Endothelial cell of umbilical vein (primary cell): Measurements from ENCODE around the gene TGFBI. TPM values are rescaled to one million over a fixed set of nuclear protein-coding genes. Genes with fewer than 3 reads are reported as not detected.

ENCODE experiments used
- BruUV-seq: library from RNA; stranded (reverse); fragments of 400-500 nt; replicated peaks from 2 replicates; lab custom pipeline; 2021; lab: Mats Ljungman, UMichigan
- CTCF ChIA-PET: fragments of 300-600, 350-600 bp; sonication (Branson Sonifier 250); formaldehyde crosslinking; loops from one replicate; lab custom pipeline; 2021; ENCODE audit warnings: antibody characterized with exemption, inconsistent platforms; lab: Charles Lee
- POLR2A ChIA-PET: fragments of 300-600, 350-600 bp; sonication (Branson Sonifier 250); formaldehyde crosslinking; loops from one replicate; lab custom pipeline; 2021; ENCODE audit warnings: antibody characterized with exemption, inconsistent platforms; lab: Charles Lee
- DNase-seq: peaks from one replicate; pipeline ENCODE4 v3.0.0-alpha.2; 2011; ENCODE audit warnings: low read depth, low spot score
- FAIRE-seq: peaks from 2 replicates; lab custom pipeline; 2011; peaks lifted over from hg19 to GRCh38; lab: Jason Lieb, UNC
- H2AFZ ChIP-seq: 2 replicates; pipeline ENCODE4 v1.6.0; 2012; ENCODE audit warnings: low read depth, low read length, control low read depth, inconsistent platforms
- H3K27ac ChIP-seq: 2 replicates; pipeline ENCODE4 v1.5.1; 2011; ENCODE audit warnings: low read depth, mild to moderate bottlenecking, control low read depth, low read length, moderate library complexity; ENCODE audit not compliant: insufficient read depth
- H3K27me3 ChIP-seq, 2 experiments: 2 replicates each; pipeline versions ENCODE4 v1.6.0 to v1.6.1; 2011; ENCODE audit warnings: low read length in 2 of 2, mixed read lengths in 1 of 2; ENCODE audit not compliant: control insufficient read depth in 2 of 2, insufficient read depth in 2 of 2
- H3K36me3 ChIP-seq, 2 experiments: 2 replicates in 1 of 2; 3 replicates in 1 of 2; pipeline ENCODE4 v1.5.1; 2011; ENCODE audit warnings: low read length in 2 of 2, mild to moderate bottlenecking in 1 of 2, moderate library complexity in 1 of 2; ENCODE audit not compliant: control insufficient read depth in 2 of 2, insufficient read depth in 2 of 2; ENCODE audit errors: extremely low read depth in 1 of 2
- H3K4me1 ChIP-seq: 3 replicates; pipeline ENCODE4 v1.5.1; 2011; ENCODE audit warnings: mild to moderate bottlenecking, low read length; ENCODE audit not compliant: control insufficient read depth, insufficient read depth; ENCODE audit errors: extremely low read depth
- H3K4me2 ChIP-seq: 2 replicates; pipeline ENCODE4 v1.6.1; 2011; ENCODE audit warnings: low read length, control low read depth, mixed read lengths; ENCODE audit not compliant: insufficient read depth
- H3K4me3 ChIP-seq, 3 experiments: fragments of 200-600 bp in 1 of 3; sonication (generic), shearing (Covaris generic) in 1 of 3; replicated peaks in 1 of 3; 2 replicates each; pipeline ENCODE4 v1.5.1; 2011 to 2016; ENCODE audit warnings: control low read depth in 3 of 3, low read length in 3 of 3, mild to moderate bottlenecking in 2 of 3, inconsistent platforms in 1 of 3, low read depth in 1 of 3, moderate library complexity in 1 of 3; ENCODE audit not compliant: insufficient read depth in 1 of 3
- H3K79me2 ChIP-seq: 2 replicates; pipeline ENCODE4 v1.6.0; 2012; ENCODE audit warnings: low read length, inconsistent platforms; ENCODE audit not compliant: control insufficient read depth, insufficient read depth
- H3K9ac ChIP-seq: replicated peaks from 2 replicates; pipeline ENCODE3; 2011; ENCODE audit warnings: low read length, control low read depth; ENCODE audit not compliant: insufficient read depth; ENCODE audit errors: extremely low read depth
- H3K9me1 ChIP-seq: replicated peaks from 3 replicates; pipeline ENCODE4 v1.6.0; 2011; ENCODE audit warnings: mild to moderate bottlenecking, low read length; ENCODE audit not compliant: control insufficient read depth, insufficient read depth; ENCODE audit errors: extremely low read depth
- H3K9me3 ChIP-seq: replicated peaks from 2 replicates; pipeline ENCODE4 v1.5.1; 2012; ENCODE audit warnings: low read length, inconsistent platforms; ENCODE audit not compliant: control insufficient read depth, insufficient read depth
- H4K20me1 ChIP-seq: replicated peaks from 2 replicates; pipeline ENCODE3; 2011; ENCODE audit warnings: mild to moderate bottlenecking, low read length; ENCODE audit not compliant: control insufficient read depth, insufficient read depth; ENCODE audit errors: extremely low read depth
- JUN ChIP-seq: IDR thresholded peaks from 2 replicates; pipeline ENCODE4 v1.6.1; 2011; ENCODE audit warnings: borderline replicate concordance, low read depth; ENCODE audit not compliant: insufficient read length, insufficient read depth
- MAX ChIP-seq: IDR thresholded peaks from 2 replicates; pipeline ENCODE4 v1.6.1; 2011; ENCODE audit not compliant: insufficient read depth, insufficient read length
- MYC ChIP-seq: IDR thresholded peaks from one replicate; pipeline ENCODE4 v1.6.1; 2011; ENCODE audit warnings: mild to moderate bottlenecking, low read depth, low read length
- POLR2AphosphoS5 ChIP-seq: IDR thresholded peaks from 2 replicates; pipeline ENCODE4 v1.6.1; 2012; ENCODE audit warnings: low read depth, mild to moderate bottlenecking, control low read depth, low read length, moderate library complexity; ENCODE audit not compliant: insufficient read depth
- dilution Hi-C: fragments of 300-500 bp; cut with MboI; formaldehyde crosslinking; loops from one replicate; pipeline ENCODE4 v1.15.0; 2019; ENCODE audit warnings: low sequenced_read_pairs; ENCODE audit not compliant: extremely low pct_ligation_motif_present
- intact Hi-C: fragments of 100-400 bp; cut with micrococcal nuclease; formaldehyde crosslinking; loops from one replicate; pipeline ENCODE4 v1.10.0; 2022
- polyA plus RNA-seq, 4 experiments: library from polyadenylated mRNA; depleted of rRNA in 3 of 4; stranded (reverse) in 3 of 4; unstranded in 1 of 4; fragments of >200 nt; gene quantifications; 2 replicates each; pipeline versions ENCODE4 v1.2.1 to v1.2.3, GENCODE V29; 2011 to 2012; ENCODE audit warnings: missing spikeins in 1 of 4
- total RNA-seq: library from RNA; stranded (reverse); gene quantifications from 2 replicates; pipeline ENCODE4 v1.2.3, GENCODE V29; 2021
- TF ChIP-seq, protein P1 (sequence below), 2 donors: IDR thresholded peaks; 1 replicate in 1 of 2; 2 replicates in 1 of 2; pipeline ENCODE4 v1.5.1; 2011; ENCODE audit warnings: low read length in 2 of 2, mild to moderate bottlenecking in 2 of 2, moderate library complexity in 2 of 2, control low read depth in 1 of 2, inconsistent platforms in 1 of 2, low read depth in 1 of 2; ENCODE audit not compliant: insufficient read depth in 1 of 2; ENCODE audit errors: extremely low read depth in 1 of 2

The TGFBI gene
- total and polyA plus RNA-seq, 2 donors (not counting 3 experiments of a cell fraction or from before 2014, with no cell fraction given), result 6.5 to 18.9 TPM

DNA sequence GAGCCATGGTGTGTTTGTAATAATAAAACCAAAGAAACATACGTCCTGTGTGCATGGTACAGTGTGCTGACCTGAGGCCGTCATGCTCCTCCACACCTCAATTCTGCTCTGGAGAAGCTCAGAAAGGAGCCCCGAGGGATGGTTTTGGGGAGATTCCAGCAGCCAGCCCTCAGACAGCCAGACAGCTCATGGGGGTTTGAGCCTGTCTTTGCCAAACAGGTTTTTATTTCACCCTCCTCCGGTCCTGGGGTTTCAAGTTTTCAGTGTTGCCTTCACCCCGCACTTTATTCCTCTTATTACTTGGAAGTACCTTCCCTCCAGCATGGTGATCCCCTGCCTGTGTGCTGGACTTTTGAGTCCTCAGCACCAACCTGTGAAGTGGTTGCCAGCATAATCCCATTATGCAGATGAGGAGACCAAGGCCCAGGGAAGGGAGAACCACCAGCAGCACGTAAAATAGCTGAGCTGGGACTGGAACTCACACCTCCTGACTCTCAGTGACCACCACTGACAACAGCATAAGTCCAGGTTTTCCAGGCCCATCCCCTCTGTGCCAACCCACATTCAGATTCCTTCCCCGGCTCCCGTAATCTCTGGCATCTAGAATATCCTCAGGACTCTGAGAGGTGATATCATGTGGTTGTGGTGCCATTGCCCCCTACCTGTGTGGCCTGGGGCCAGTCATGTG lies 35.1 kb downstream of the TGFBI start:
- no peak for TF ChIP-seq MYC
- no peak for TF ChIP-seq MAX
- TF ChIP-seq JUN, result no peak
- TF ChIP-seq, protein P1, sequence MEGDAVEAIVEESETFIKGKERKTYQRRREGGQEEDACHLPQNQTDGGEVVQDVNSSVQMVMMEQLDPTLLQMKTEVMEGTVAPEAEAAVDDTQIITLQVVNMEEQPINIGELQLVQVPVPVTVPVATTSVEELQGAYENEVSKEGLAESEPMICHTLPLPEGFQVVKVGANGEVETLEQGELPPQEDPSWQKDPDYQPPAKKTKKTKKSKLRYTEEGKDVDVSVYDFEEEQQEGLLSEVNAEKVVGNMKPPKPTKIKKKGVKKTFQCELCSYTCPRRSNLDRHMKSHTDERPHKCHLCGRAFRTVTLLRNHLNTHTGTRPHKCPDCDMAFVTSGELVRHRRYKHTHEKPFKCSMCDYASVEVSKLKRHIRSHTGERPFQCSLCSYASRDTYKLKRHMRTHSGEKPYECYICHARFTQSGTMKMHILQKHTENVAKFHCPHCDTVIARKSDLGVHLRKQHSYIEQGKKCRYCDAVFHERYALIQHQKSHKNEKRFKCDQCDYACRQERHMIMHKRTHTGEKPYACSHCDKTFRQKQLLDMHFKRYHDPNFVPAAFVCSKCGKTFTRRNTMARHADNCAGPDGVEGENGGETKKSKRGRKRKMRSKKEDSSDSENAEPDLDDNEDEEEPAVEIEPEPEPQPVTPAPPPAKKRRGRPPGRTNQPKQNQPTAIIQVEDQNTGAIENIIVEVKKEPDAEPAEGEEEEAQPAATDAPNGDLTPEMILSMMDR (IDR thresholded peaks at IDR 0.05; ENCODE audit: extremely low read depth in 1 of 2, insufficient read depth in 1 of 2, low read depth in 1 of 2, low read length in 2 of 2), result no peak
- no peak for TF ChIP-seq POLR2AphosphoS5
- ChIA-PET CTCF (interaction anchor here (0.9 to 7.9 kb wide), 12 partner anchors 17 to 176 kb away, joined by 3 to 99 read pairs (median 4); no protein-coding TSS in a partner anchor), POLR2A (no interaction called here)

More for the DNA sequence above, 35.1 kb downstream of the TGFBI start:
- Histone ChIP-seq H3K9me1 (no peaks in the 10 kb centered on the region), H4K20me1 (no peaks in the 10 kb centered on the region), H3K9me3 (no peaks in the 10 kb centered on the region), H2AFZ (no peak overlapping the region), H3K4me3 (no peak overlapping the region), H3K4me2 (no peak overlapping the region), H3K27ac (no peak overlapping the region), H3K4me1 (peaks cover 2% of the 10 kb centered on the region), H3K27me3 (no peaks in the 10 kb centered on the region), H3K9ac (no peak overlapping the region), H3K36me3 (no peaks in the 10 kb centered on the region), H3K79me2 (no peaks in the 10 kb centered on the region)
- FAIRE-seq, result no peak
- dilution Hi-C loops (no loop called here), intact Hi-C loops (no loop called here)
- BruUV-seq, result no TSS peak
- DNase-seq, result no peak
